Neural cell (in vitro differentiated cells): ENCODE results near the gene MTFP1. TPM values are rescaled to one million over a fixed set of nuclear protein-coding genes. Genes with fewer than 3 reads are reported as not detected.

Experiments
- H2AFZ ChIP-seq: fragments of 200-600, 300-800 bp; sonication (generic), shearing (Covaris generic); 2 replicates; pipeline ENCODE4 v1.6.0; 2014; ENCODE audit warnings: low read depth, mild to moderate bottlenecking, antibody characterized with exemption, low read length, moderate library complexity
- H3F3A ChIP-seq: fragments of 200-600 bp; shearing (Covaris generic); 2 replicates; pipeline ENCODE4 v1.6.1; 2016; ENCODE audit warnings: mild to moderate bottlenecking, moderate library complexity, mixed read lengths, antibody characterized with exemption, low read length; ENCODE audit not compliant: insufficient read depth, poor library complexity, severe bottlenecking
- H3K27ac ChIP-seq: fragments of 200-600, 300-800 bp; sonication (generic), shearing (Covaris generic); 2 replicates; pipeline ENCODE4 v1.5.1; 2014; ENCODE audit warnings: mild to moderate bottlenecking, low read length, moderate library complexity
- H3K27me3 ChIP-seq: fragments of 300-800, 200-600 bp; sonication (generic), shearing (Covaris generic); 2 replicates; pipeline ENCODE4 v1.6.0; 2014; ENCODE audit warnings: mild to moderate bottlenecking, low read depth, low read length, moderate library complexity; ENCODE audit not compliant: insufficient read depth
- H3K36me3 ChIP-seq: fragments of 300-800, 200-600 bp; sonication (generic), shearing (Covaris generic); 2 replicates; pipeline ENCODE4 v1.5.1; 2014; ENCODE audit warnings: mild to moderate bottlenecking, antibody characterized with exemption, low read length, moderate library complexity; ENCODE audit not compliant: insufficient read depth
- H3K4me2 ChIP-seq: fragments of 300-800, 200-600 bp; sonication (generic), shearing (Covaris generic); 2 replicates; pipeline ENCODE4 v1.6.0; 2014; ENCODE audit warnings: mild to moderate bottlenecking, low read length
- H3K4me3 ChIP-seq: fragments of 300-800, 200-600 bp; sonication (generic), shearing (Covaris generic); 2 replicates; pipeline ENCODE4 v1.5.1; 2014; ENCODE audit warnings: mild to moderate bottlenecking, low read length, moderate library complexity
- H3K79me2 ChIP-seq: fragments of 200-600 bp; shearing (Covaris generic); replicated peaks from 2 replicates; pipeline ENCODE4 v1.6.0; 2014; ENCODE audit warnings: mild to moderate bottlenecking, low read length, moderate library complexity; ENCODE audit not compliant: insufficient read depth
- H3K9ac ChIP-seq: fragments of 300-800, 200-600 bp; sonication (generic), shearing (Covaris generic); 2 replicates; pipeline ENCODE4 v1.6.1; 2016; ENCODE audit warnings: mild to moderate bottlenecking, low read length, mixed read lengths
- H3K9me2 ChIP-seq: fragments of 200-600 bp; shearing (Covaris generic); 2 replicates; pipeline ENCODE4 v1.6.1; 2016; ENCODE audit warnings: mild to moderate bottlenecking, low read length, mixed read lengths; ENCODE audit not compliant: insufficient read depth
- H3K9me3 ChIP-seq: fragments of 200-600, 300-800 bp; sonication (generic), shearing (Covaris generic); 2 replicates; pipeline ENCODE4 v1.6.1; 2016; ENCODE audit warnings: mild to moderate bottlenecking, mixed run types, low read length, moderate library complexity, mixed read lengths
- H4K20me1 ChIP-seq: fragments of 200-600 bp; shearing (Covaris generic); 2 replicates; pipeline ENCODE4 v1.6.1; 2016; ENCODE audit warnings: mild to moderate bottlenecking, mixed run types; ENCODE audit not compliant: insufficient read depth
- CTCF ChIP-seq: fragments of 450-650 bp; IDR thresholded peaks from 2 replicates; pipeline ENCODE4 v1.5.1; 2014; ENCODE audit warnings: antibody characterized with exemption, mild to moderate bottlenecking, moderate library complexity; ENCODE audit not compliant: poor library complexity, severe bottlenecking
- EP300 ChIP-seq: fragments of 450-650 bp; conservative IDR thresholded peaks from 2 replicates; pipeline ENCODE4 v1.6.1; 2014; ENCODE audit warnings: antibody characterized with exemption, mild to moderate bottlenecking, moderate library complexity; ENCODE audit not compliant: poor library complexity, severe bottlenecking
- EZH2 ChIP-seq: fragments of 200-600, 300-800 bp; shearing (Covaris generic), sonication (generic); IDR thresholded peaks from 2 replicates; pipeline ENCODE4 v1.6.1; 2014; ENCODE audit warnings: antibody characterized with exemption, low read length, borderline replicate concordance, mild to moderate bottlenecking; ENCODE audit not compliant: insufficient read depth, poor library complexity, severe bottlenecking
- MXI1 ChIP-seq: fragments of 450-650 bp; conservative IDR thresholded peaks from 2 replicates; pipeline ENCODE4 v1.6.1; 2014; ENCODE audit warnings: antibody characterized with exemption, mild to moderate bottlenecking; ENCODE audit not compliant: poor library complexity, severe bottlenecking
- POLR2AphosphoS5 ChIP-seq: IDR thresholded peaks from 2 replicates; pipeline ENCODE4 v1.6.1; 2012
- RAD21 ChIP-seq: fragments of 450-650 bp; conservative IDR thresholded peaks from 2 replicates; pipeline ENCODE4 v1.6.1; 2014; ENCODE audit warnings: antibody characterized with exemption, mild to moderate bottlenecking, moderate library complexity
- SMC3 ChIP-seq: fragments of 450-650 bp; conservative IDR thresholded peaks from 2 replicates; pipeline ENCODE4 v1.6.1; 2014; ENCODE audit warnings: antibody characterized with exemption, mild to moderate bottlenecking, moderate library complexity; ENCODE audit not compliant: poor library complexity
- TAF1 ChIP-seq: IDR thresholded peaks from 2 replicates; pipeline ENCODE4 v1.6.1; 2012; ENCODE audit warnings: low read depth
- polyA minus RNA-seq: library from RNA; depleted of rRNA, polyadenylated mRNA; stranded (reverse); fragments of >200 nt; gene quantifications from 2 replicates; pipeline ENCODE4 v1.2.3, GENCODE V29; 2014
- polyA plus RNA-seq: library from polyadenylated mRNA; depleted of rRNA; stranded (reverse); fragments of >200 nt; gene quantifications from 2 replicates; pipeline ENCODE4 v1.2.3, GENCODE V29; 2014
- TF ChIP-seq, protein P1 (sequence below): IDR thresholded peaks from 2 replicates; pipeline ENCODE4 v1.6.1; 2012; ENCODE audit warnings: borderline replicate concordance

MTFP1 gene
- 3.2 and 8.1 TPM in 2 replicates for polyA plus RNA-seq
- polyA minus RNA-seq: 1.9 and 3.2 TPM in 2 replicates

DNA sequence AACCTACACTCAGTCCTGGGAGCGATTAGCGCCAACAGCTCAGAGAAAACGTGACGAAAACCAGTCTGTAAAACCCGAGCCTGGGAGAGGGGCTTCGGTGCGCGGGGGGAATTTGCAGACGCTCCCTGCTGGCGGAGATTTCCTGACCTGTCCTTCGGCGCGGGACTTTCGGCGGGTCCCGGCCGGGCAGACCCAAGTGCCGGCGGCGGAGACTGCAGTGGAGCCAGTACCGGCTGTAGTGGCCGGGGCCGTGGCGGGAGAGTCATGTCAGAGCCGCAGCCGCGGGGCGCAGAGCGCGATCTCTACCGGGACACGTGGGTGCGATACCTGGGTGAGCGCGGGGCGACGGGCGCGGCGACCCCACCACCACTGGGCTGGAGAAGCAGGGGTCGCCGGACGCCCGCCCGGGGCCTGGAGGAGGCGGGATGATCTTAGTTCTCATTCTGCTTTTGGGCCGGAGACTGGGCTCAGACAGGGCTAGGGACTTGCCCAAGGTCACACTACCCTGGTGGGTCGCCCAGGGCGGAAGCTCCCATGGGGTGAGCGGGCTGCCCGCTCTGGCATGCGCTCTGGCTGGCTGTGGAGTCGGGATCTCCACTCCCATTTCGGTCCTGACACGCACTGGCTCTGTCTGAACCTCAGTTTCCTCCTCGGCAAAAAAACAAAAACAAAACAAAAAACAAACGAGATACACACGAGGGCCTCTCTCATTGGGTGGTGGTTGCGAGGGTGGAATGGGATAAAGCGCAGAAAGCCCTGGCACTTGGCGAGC lies at the start of gene MTFP1:
Gene MTFP1 (plus strand): TSS at position 153 of the 772 bp plus-strand sequence. CDS start 112 bp downstream, at position 265.
- Histone ChIP-seq H3K9ac (peak within 1 kb of the TSS; percentile 62), H3K27ac (no peak within 1 kb of the TSS), H2AFZ (peak within 1 kb of the TSS; percentile 66), H3K27me3 (no peaks in the 10 kb centered on the region), H3K36me3 (no peaks in the 10 kb centered on the region), H3K79me2 (no peaks in the 10 kb centered on the region), H3K4me2 (peak within 1 kb of the TSS; percentile 57), H3K4me3 (peak within 1 kb of the TSS; percentile 93), H3K9me3 (no peaks in the 10 kb centered on the region), H3F3A (no peaks in the 10 kb centered on the region), H4K20me1 (no peaks in the 10 kb centered on the region), H3K9me2 (no peaks in the 10 kb centered on the region)
- peak; percentile 41 for TF ChIP-seq RAD21
- TF ChIP-seq EZH2: no peak
- TF ChIP-seq SMC3: peak; percentile 38
- TF ChIP-seq EP300: no peak
- peak; percentile 13 for TF ChIP-seq CTCF
- TF ChIP-seq TAF1: no peak
- TF ChIP-seq MXI1: peak; percentile 94
- no peak for TF ChIP-seq POLR2AphosphoS5
- TF ChIP-seq, protein P1, sequence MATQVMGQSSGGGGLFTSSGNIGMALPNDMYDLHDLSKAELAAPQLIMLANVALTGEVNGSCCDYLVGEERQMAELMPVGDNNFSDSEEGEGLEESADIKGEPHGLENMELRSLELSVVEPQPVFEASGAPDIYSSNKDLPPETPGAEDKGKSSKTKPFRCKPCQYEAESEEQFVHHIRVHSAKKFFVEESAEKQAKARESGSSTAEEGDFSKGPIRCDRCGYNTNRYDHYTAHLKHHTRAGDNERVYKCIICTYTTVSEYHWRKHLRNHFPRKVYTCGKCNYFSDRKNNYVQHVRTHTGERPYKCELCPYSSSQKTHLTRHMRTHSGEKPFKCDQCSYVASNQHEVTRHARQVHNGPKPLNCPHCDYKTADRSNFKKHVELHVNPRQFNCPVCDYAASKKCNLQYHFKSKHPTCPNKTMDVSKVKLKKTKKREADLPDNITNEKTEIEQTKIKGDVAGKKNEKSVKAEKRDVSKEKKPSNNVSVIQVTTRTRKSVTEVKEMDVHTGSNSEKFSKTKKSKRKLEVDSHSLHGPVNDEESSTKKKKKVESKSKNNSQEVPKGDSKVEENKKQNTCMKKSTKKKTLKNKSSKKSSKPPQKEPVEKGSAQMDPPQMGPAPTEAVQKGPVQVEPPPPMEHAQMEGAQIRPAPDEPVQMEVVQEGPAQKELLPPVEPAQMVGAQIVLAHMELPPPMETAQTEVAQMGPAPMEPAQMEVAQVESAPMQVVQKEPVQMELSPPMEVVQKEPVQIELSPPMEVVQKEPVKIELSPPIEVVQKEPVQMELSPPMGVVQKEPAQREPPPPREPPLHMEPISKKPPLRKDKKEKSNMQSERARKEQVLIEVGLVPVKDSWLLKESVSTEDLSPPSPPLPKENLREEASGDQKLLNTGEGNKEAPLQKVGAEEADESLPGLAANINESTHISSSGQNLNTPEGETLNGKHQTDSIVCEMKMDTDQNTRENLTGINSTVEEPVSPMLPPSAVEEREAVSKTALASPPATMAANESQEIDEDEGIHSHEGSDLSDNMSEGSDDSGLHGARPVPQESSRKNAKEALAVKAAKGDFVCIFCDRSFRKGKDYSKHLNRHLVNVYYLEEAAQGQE: peak; percentile 10

- Histone ChIP-seq H3K4me2 (no peak overlapping the region), H3K9ac (no peak overlapping the region), H3K9me3 (no peaks in the 10 kb centered on the region), H3K4me3 (no peak overlapping the region), H3K27me3 (no peaks in the 10 kb centered on the region), H3F3A (no peaks in the 10 kb centered on the region), H3K79me2 (no peaks in the 10 kb centered on the region), H2AFZ (no peak overlapping the region), H3K9me2 (no peaks in the 10 kb centered on the region), H3K36me3 (peaks cover 5% of the 10 kb centered on the region), H3K27ac (no peak overlapping the region), H4K20me1 (no peaks in the 10 kb centered on the region)
- TF ChIP-seq CTCF (no peak), EP300 (no peak)
Observed at GRCh38 chr22:30380011-30380410, 45.6 kb upstream of the MTFP1 start.
